HG03439 (cell line): ENCODE data around the gene MAPK9.
"Not testable (repeated sequence)": the region's sequence is repeated elsewhere in the genome, so short reads cannot be mapped to it uniquely, and the experiment has no call there.

Experiments used
- ATAC-seq: cut with Tn5 transposase; IDR thresholded peaks from one replicate; pipeline ENCODE4 v1.9.1; 2021; ENCODE audit warnings: mild to moderate bottlenecking, moderate library complexity; ENCODE audit not compliant: unreplicated experiment

MAPK9 gene

DNA sequence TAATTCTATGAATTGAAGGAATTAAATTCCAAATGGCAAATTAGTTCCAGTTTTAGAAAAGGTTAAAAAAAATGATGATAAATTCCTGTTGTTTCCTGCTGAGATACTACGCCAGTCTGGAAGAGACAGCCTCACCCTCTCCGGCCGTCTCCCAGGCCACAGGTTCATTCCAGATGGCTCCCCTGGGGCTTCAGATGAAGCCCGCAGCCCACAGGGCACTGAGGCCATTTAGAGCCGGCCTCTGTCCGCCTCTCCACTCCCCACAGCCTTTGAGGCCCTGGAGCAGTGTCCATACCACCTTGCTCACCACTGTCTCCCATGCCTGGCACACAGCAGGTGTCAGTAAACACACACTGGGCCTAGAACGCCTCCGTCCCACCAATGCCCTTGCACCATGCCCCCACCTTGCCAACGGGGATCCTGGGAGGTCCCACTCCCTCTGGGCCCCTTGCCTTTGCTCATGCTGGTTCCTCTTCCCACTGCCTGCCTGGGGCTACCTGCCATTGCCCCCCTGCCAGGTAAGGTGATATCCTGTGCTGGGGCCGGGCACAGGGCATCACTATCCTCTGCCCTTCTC is 35.2 kb upstream of the MAPK9 start:
- no peak for ATAC-seq

DNA sequence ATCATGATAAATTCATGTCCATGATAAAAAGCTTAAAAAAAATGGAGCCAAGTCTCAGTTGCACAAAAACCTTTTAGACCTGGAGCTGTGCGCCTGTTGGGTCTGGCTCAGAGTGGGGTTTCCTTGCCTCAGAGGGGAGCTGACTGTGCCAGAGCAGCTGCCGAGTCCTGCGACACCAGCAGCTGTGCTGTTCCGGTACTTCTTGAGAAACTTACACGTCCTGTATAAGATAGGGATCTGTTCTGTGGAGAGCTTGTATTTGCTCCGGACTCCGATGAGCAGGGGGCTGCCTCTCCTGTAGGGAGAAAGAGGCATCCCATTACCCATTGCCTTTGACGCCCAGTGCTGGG is 32.7 kb upstream of the MAPK9 start:
- ATAC-seq, result no peak

DNA sequence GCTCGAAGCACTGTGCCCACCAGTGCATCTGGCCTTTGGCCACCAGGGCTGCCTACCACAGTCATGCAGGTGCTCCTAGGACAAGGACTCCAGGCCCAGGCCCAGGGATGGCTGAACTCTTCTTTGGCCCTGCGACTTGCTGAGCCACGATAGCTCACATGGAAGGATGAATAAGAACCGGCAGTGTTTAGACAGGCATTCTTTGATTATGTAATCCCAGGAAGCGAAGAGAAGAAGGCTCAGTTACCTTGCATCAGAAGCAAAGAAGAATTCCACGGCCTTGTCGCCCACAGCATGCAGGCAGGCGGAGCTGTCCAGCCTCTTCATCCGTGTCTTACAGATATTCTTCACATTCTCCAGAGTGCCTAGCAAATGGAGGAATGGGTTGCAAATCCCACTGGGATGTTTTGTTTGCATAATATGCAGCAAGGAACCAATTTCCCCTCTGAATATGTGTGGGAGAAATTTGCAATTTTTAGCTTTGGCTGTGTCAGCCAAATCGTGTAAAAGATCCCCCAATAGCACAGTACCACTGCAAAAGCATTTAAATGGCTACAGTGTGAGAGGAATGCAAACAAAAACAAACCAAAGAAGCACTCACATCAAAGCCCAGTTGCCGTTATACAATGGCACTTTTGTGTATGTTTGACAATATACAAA is 32.2 kb upstream of the MAPK9 start:
- ATAC-seq, result no peak

DNA sequence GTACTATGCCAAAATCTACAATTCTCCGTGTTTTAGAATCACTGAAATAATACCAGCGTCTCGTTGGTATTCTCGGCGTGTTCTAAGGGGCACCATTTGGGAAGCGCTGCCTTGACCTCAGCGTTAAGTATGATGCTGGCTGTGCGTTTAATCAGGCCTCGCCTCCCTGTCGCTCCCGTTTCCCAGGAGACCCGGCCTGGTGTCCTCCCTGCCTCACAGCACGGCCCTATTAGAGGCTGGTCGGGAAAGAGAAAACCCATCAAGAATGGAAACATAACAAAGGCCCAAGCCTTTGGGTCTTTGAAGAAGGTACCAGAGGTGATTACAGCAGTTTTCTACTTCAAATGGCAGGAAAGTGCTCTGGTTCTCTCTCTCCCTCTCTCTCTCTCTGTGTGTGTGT is 31.3 kb upstream of the MAPK9 start:
- ATAC-seq, result no peak

DNA sequence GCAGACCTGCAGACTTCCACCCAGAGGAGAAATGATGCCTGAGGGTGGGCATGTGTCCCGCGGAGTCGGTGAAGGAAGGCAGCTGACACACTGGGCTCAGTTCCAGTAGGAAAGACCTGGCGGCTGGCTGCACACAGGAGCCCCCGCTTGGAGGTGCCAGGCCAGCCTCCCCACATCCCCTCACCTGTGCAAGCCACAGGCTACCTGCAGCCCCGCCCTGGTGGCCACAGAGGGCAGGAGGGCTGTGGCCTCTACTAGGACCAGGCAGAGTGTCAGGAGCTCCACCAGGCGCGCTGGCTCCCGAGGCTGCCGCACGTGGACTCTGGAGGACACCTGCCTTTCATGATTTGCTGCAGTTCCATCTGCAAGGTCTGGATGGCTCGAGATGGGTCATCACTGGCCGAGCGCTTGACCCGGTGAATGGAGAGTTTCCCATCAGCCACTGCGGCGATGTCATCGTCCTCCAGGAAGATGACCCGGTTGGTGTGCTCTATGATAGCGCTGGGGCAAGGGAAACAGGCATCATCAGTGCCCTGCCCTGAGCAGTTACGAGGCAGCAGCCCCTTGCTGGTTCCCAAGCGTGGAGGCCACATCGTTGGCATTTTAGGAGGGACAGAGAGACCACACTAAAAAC is 26.7 kb upstream of the MAPK9 start:
- ATAC-seq, result no peak

DNA sequence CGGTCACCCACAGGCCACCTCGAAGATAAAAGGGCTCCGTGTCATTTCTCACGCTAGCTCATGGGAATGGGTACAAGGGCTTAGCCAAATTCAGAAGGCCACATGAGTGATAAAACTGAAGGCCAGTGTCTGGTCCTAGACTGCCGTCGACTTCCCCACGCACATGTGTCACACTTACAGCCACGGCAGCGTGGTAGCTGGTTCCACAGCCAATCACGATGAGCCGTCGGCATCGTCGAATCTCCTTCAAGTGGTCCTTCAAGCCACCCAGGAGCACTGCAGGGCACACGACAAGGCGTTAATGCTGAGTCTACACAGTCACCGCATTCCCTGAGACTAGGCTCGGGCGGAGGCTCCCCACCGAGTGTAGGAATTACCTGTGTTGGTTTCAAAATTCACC is 24.7 kb upstream of the MAPK9 start:
- no peak for ATAC-seq

DNA sequence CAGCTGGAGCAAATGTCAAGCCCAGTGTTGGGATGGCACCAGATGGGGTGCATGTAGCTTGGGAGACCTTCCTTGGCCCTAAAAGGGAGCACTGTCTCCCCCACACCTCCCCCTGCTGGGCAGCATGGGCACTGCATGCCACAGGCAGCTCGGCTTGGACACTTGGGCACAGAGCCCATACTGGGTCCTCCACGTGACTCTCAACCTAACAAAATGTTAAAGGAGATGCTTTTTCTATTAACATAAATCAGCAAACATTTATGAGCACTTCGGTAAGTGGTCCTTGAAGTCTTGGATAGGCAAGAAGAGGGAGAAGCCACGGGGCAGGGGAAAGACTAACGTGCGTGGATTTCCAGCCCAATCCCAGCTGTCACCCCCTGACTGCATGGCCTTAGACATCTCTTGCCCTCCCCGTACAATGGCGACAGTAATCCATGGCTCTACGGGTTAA is 23.9 kb upstream of the MAPK9 start:
- ATAC-seq, result no peak

DNA sequence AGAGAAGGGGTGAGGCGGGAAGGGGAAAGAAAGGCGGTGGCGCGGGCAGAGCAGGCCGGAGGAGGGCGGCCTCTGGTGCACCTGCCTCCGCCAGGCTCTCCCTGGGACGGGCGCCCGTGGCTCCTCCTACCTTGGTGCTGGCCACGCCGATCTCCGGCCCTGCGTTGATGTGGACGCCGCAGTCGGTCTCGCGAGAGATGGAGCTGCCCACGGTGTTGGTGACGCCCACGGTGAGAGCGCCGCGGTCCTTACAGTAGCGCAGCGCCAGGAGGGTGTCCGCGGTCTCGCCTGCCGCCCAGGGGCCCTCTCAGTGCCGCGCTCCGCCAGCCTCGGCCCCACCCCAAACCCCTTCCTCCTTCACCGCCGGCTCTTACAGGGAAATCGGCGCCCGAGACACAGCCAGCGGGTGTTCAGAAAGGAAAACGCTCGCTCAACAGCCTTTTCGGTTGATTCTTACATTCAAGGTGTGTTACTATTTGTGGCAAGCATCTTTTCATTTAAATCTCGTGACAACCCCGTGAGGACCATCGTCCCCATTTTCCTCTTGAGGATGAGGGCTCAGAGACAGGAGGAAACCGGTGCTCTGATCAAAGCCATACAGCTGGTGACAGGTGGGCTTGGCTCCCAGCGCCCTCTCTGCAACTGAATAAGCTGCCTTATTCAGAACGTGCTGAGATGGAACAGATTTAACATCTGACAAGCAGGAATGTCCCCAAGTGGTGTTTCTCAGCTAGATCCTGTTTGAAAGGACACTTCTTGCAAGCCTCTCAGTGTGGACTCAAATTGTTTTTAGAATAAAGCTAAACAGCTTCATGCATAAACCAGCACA is 22.0 kb upstream of the MAPK9 start:
- no peak for ATAC-seq

DNA sequence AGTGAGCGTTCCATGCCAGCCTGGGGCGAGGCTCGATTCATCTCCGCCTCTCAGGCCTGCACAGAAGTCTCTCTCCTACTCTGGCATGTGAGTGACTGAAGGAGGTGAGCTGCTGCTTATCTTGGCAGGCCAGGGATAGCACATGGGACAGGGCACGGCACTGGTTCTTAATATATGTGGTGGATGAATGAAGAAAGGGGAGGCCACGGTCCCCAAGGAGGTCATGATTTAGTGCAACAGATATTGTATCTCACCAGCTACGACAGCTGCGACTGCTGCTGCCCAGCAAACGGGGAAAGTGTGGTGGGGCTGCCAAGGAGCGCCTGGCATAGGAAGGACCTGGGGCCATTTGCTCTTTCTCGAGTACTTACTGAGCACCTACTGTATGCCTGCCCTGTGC is 19.3 kb upstream of the MAPK9 start:
- no peak for ATAC-seq

DNA sequence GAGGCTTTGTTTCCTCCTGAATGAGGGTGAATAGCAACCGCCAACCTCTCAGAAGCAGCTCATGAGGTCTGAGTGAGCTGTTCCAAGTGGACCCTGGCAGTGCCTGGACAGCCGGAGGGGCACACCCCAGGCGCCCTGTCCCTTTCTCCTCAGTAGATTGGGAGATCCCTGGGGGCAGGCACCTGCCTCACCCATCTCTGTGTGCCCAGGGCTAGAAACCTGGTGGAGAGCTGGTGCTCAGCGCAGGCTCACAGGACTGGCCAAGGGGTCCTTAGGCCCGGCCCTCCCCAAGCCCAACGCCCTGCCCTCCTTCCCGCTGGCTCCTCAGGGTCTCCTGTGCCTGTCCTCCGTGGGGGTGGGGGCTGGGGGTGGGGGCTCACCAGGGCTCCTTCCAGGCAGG is 14.9 kb upstream of the MAPK9 start:
- ATAC-seq, result no peak

DNA sequence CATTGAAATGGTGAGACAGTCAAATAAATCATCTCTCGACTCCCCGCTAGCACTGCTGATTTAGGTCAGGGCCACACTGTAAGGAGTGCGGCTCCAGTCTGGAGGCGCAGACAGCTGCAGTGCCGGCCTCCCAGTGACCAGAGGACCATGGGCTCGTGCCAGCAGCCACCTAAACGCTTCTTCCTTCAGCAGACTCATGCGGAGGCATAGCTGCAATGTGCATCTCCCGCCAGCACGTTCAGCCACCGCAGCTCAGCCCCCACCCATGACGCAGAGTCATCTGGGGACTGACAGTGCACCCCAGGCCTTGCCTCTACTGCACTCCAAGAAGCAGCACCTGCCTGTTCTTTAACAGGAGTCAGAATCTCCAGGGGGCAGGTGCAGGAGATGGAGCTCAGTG is 13.6 kb upstream of the MAPK9 start:
- no peak for ATAC-seq

DNA sequence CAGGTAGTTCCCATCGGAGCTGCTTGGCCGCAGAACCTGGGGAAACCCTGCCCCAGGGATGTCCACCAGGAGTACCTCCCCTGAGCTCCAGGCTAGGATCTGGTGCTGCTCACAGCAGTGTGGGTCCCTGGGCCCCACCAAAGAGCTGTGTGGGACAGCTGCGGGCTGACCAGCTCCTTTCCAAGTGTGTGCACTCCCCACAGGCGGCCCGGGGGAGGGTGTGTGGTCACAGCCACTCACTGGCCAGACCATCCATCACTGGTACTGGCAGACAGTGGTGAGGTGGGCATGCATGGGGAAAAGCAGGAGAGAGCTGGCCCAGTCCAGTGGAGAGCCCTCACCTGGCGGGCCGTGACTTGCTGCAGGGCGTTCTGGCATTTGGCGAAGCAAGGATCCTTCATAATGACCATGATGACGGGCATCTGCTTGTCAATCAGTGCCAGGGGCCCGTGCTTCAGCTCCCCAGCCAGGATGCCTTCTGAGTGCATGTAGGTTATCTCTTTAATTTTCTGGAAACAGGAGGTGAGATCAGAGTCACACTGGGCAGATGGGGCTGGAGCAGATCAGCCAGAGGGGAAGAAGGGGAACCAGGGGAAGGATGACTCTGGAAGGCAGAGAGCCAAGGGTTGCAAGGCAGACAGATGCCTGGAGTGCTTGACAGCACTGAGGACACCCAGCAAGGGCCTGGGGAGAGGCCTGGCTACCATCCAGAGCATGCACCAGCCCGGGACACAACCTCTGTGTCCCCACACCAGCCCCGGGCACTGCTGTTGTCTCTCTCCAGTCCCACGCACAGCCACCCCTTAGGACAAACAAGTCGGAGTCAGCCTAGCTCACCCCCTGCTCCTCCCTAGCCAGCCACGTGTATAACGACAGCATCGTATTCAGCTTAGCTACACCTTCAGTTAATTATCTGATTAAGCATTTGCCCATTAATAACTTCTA is 12.8 kb upstream of the MAPK9 start:
- no peak for ATAC-seq

DNA sequence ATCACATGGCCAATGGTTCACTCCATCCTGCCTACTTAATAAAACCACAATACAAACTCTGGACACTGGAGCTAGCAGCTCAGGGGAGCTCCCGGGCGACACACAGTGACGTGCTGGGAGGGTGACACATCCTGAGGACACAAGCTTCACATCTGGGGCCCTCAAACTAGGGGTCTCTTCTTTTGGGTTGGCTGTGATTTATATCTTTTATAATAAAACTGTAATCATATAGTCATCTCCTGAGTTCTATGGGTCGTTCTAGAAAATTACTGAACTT is 12.1 kb upstream of the MAPK9 start:
- no peak for ATAC-seq

DNA sequence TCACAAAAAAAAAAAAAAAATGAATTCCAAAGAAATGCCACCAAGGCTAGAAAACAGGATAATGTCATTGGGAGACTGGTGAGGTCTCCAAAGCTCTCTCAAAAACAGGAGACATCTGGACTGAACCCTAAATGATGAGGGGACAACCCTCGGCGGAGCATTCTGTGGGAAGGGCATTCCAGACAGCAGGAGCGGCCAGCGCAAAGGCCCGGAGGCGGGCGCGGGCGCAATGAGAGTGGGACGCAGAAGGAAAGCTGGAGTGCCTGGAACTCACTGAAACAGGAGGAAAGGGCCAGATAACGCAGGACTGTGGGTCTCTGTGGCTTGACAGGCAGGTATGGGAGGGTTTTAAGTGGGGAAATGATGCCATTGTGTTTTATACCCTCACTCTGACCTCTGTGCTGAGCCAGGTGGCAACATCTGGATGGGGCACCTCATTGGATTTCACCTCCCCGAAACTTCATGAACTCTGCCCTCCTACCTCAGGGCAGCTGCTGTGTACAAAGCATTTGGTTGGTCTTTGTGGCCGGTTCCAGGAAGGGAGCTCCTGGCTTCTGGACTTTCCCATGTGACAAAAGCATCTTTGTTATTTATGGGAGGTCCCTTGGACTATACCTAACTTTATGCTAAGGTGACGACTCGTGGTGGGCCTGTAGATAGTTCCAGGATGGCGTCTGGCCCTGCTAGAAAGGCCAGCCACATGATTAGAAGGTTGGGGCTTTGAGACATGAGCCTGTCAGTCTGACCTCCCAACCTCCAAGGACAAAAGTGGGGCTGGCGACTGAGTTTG is 11.5 kb upstream of the MAPK9 start:
- ATAC-seq, result no peak

DNA sequence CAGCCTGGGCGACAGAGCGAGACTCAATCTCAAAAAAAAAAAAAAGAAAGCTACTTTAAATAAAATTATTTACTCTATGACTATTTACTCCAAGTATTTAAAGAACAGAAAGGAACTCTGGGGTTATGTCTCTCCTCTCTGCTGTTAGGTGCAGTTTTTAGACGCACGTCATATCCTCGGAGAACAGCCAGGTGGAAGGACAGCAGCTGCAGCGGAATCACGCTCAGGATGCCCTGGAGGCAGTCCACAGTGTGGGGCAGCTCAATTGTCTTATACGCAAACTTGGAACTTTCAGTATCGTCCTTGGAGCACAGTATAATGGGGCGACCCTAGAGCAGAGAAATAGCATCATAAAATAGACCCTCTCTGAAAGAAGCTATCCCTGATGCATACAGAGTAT is 10.4 kb upstream of the MAPK9 start:
- ATAC-seq, result no peak

DNA sequence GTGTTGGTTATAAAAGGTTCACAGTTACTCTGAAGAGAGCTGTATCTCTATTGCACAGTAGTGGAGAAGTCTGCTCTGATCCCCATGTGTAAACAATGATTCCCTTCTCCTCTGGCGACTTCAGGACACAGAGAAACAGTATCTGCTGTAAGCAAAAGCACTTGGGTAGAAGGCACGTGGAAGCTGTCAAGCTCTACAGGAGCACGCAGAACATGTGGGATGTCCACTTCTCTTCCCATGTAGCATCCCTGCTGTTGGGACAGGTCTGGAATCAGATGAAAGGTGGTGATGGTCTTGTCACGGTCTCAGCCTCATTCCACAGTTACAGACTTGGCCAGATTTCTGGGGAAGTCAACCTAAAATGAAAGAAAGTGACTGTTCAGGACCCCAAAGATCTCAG is 9.4 kb upstream of the MAPK9 start:
- no peak for ATAC-seq

DNA sequence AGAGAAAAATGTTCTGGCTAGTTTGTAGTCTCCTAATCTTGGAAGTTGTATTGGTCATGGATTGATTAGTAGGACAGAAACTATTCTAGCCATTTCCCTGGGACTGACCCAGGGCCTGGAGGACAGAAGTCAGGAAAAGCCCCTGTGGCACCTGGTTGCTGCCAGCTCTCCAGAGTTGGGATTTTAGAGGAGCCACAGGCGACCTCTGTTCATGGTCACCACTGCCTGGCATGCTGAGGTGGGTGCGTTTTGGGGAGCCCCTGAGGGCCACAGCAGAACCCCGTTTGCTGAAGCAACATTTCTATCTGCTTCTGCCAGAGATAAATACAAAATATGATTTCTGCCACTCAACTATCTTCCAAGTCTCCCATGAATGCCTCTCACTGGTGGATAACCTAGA is 7.6 kb upstream of the MAPK9 start:
- ATAC-seq, result no peak

DNA sequence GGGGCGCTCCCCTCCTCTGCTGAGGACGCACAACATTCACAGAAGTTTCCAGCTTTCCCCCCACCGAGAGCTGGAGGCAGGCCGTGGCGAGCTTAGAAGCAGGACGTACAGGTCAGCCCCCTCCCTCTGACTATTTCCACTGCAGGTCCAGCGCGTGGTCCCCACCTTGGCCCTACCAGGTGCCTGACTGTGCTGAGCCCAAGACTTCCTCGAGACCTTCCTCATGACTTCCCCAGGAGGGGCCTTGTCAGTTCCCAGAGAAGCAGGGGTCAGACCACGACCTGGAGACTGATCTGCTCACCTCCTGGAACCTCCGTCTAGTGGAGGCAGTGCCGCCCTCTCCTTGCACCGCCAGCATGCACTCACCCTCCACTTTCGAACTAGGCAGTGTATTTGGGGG is 7.1 kb upstream of the MAPK9 start:
- not testable (repeated sequence) for ATAC-seq

DNA sequence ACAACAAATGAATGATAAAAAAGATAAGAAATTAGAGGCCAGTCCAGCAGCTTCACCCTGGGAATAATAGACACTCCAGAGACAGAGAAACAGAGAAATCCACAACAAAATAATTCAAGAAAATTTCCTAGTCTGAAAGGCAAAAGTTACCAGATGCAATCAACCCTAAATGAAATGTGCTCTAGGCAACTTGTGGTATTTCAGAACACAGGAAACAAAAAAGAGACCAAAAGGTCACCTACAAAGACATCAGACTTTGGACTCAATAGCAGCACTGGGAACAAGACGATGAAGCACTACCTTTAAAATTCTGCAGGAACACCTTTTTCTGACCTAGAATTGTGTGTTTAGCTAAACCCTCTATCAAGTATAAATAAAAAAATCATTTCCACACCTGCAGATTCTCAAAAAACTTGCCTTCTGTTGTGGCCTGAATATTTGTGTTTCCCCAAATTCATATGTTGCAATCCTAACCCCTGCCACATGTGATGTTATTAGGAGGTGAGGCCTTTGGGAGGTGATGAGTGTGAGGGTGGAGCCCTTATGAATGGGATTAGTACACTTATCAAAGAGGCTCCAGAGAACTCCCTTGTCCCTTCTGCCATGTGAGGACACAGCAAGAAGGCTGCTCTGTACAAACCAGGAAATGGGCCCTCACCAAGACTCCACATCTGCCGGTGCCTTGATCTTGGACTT is 5.9 kb upstream of the MAPK9 start:
- no peak for ATAC-seq

DNA sequence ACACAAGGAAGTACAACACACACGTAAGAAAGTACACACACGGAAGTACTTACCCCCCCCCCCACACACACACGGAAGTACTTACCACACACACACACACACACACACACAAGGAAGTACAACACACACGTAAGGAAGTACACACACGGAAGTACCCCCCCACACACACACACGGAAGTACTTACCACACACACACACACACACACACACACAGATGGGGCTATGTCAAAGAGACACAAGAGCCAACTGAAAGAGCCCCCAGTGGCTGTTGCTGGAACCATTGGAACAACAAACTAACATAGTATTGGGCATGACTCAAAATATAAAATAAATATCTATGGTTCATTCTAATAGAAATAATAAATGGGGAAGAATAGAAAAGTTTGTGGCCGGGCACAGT is 4.9 kb upstream of the MAPK9 start:
- ATAC-seq, result no peak
